NOMO-1 treated with DMSO at 0.1 percent for 48 hours (cell line): ENCODE data around the gene FGL2.
"Not testable (repeated sequence)": the region's sequence is repeated elsewhere in the genome, so short reads cannot be mapped to it uniquely, and the experiment has no call there.

Experiments used
- DNase-seq: peaks from one replicate; lab custom pipeline; 2025; ENCODE audit not compliant: unreplicated experiment; lab: John Stamatoyannopoulos, UW

FGL2 gene

DNA sequence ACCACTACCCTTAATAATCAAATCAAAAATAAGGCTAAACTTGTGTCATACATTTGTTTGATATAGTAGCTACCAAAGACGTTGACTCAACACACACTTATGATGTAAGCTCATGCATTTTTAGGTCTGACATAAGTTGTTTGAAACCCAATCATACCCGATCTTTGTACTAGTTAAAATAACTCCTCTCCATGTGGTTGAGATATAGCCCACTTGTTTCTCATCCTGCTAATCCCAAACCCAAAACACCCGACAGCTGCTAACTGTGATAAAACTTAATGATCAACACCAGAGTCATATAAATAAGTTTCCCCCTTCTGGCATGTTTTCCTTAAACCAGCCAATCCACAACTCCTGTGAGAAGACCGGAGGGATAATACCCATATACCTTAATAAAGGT lies 28.5 kb downstream of the FGL2 start:
- DNase-seq = not testable (repeated sequence)

GRCh38 chr7:77157446-77157845 lies 42.2 kb downstream of the FGL2 start:
- DNase-seq = peak; percentile 100

DNA sequence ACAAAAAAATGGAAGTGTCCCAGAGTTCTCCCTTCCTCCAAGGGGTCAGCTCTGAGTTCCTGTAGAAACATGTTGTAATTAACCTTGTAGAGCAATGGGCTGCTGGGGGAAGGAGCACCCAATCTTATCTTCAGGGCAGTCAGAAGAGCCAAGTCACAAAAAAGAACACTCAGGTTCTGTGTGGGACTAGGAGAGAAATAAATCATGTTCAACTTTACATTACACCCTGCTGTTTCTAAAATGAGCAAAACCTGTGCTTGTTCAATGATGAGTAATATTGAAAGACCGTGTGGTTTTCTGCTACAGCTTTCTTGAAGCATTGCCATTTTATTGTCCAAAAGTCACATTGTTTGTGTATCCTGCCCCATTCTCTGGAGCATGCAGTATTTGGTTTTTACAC lies 42.6 kb downstream of the FGL2 start:
- not testable (repeated sequence) for DNase-seq

DNA sequence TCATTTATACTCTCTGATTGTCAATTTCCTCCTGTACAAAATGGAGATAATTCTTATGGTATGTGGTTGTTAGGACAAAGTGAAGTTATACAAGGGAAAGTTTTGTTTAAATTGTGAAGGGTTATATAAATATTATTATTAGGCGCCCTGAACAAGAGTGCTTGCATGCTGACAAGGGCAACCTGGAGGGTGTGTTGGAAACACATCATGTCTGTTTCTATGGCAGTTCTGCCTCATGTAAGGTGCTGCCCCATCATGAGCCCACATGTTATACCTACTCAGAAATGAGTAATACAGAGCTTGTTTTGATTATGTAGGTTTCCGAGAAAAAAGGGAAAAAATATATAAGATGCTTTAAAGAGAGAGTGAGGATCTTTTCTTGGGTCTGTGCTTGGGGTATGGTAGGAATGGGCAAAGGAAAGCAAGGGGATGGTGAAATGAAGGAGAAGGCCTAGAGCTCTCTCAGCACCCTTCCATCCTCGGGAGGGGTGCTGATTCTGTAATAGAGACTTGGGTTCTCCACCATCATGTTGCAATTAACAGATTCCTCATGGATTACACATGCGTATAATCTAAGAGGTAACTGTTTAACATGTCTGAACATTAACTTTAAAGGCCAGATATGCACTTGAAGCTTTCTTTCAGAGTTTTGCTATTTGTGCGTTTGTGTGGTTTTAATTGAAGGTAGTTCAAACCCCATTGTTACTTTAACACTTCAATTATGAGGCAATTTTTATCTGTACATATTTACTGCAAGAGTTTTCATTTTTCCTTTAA lies 43.8 kb downstream of the FGL2 start:
- DNase-seq = not testable (repeated sequence)

DNA sequence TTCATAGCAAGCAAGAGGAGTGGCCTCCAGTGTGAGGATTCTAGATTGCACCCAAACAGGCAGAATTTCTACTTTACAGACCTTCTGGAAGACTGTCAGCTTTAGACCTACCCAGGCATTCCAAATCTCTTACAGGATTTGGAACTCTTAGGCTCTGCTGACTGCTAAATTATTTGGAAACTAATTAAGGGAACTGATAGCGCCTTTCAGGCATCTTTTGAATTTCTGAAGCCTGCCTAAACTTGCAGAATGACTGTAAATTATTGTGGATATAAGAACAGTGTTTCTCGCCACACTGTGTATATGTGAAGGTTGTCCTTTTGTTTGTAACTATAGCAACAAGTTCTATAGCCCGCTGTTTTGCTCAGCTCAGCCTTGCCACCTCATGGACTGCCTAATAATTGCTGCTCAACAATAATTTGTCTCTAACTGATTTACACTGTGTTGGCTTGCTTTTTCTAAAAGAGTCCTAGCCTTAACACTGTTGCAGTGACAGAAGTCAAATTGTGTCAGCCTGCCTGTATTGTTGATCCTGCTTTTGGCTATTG lies 44.6 kb downstream of the FGL2 start:
- DNase-seq = peak; percentile 24

DNA sequence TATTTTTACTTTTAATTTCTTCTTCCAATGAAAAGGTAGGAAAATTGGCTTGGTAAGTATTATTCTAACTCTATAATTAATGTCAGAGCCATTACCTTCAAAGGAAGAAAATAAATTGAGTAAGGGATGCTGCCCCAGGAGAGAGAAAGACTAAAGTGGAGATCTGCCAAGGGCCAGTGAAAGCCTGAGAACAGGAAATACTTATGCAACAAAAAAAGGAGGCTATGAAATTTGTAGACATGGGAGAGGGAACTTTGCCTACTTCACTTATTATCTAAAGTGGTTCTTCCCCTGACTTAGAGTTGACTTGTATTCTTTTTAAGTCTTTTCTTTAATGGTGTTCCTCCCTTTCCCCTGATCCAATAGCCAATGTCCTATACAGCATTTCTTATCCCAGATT lies 47.4 kb downstream of the FGL2 start:
- peak; percentile 55 for DNase-seq
